H9 (cell line): Measurements from ENCODE around the gene UNK. TPM values are rescaled to one million over a fixed set of nuclear protein-coding genes. Genes with fewer than 3 reads are reported as not detected.

Experiments used
- DNase-seq: peaks from one replicate; pipeline ENCODE4 v3.0.0-alpha.2; 2017
- H2AFZ ChIP-seq: one replicate; pipeline ENCODE4 v1.6.1; 2013; ENCODE audit warnings: mild to moderate bottlenecking, low read length, control low read depth, moderate library complexity
- H2AK5ac ChIP-seq: 2 replicates; pipeline ENCODE4 v1.6.1; 2013; ENCODE audit warnings: low read length, control low read depth, mixed read lengths; ENCODE audit not compliant: insufficient read length
- H2BK120ac ChIP-seq: one replicate; pipeline ENCODE4 v1.6.1; 2013; ENCODE audit warnings: low read depth, mild to moderate bottlenecking, low read length, control low read depth, inconsistent platforms; ENCODE audit not compliant: poor library complexity, severe bottlenecking
- H2BK12ac ChIP-seq: 2 replicates; pipeline ENCODE4 v1.6.1; 2013; ENCODE audit warnings: low read length, control low read depth, mixed read lengths, low read depth; ENCODE audit not compliant: insufficient read length
- H2BK15ac ChIP-seq: 2 replicates; pipeline ENCODE4 v1.6.1; 2013; ENCODE audit warnings: low read depth, low read length, control low read depth
- H2BK20ac ChIP-seq: one replicate; pipeline ENCODE4 v1.6.1; 2013; ENCODE audit warnings: low read depth, mild to moderate bottlenecking, low read length, control low read depth, inconsistent platforms; ENCODE audit not compliant: poor library complexity, severe bottlenecking
- H2BK5ac ChIP-seq: 2 replicates; pipeline ENCODE4 v1.6.1; 2013; ENCODE audit warnings: low read length, control low read depth, mixed read lengths; ENCODE audit not compliant: insufficient read length
- H3K14ac ChIP-seq: 2 replicates; pipeline ENCODE4 v1.6.1; 2013; ENCODE audit warnings: low read length, control low read depth; ENCODE audit not compliant: insufficient read depth
- H3K18ac ChIP-seq: 2 replicates; pipeline ENCODE4 v1.6.1; 2013; ENCODE audit warnings: low read depth, mild to moderate bottlenecking, mixed read lengths, low read length, control low read depth; ENCODE audit not compliant: insufficient read length
- H3K23ac ChIP-seq: 2 replicates; pipeline ENCODE4 v1.6.1; 2013; ENCODE audit warnings: low read length, control low read depth, mixed read lengths, low read depth; ENCODE audit not compliant: insufficient read length
- H3K23me2 ChIP-seq: 2 replicates; pipeline ENCODE4 v1.6.1; 2013; ENCODE audit warnings: low read depth, mild to moderate bottlenecking, mixed read lengths, low read length, control low read depth; ENCODE audit not compliant: insufficient read length, poor library complexity, severe bottlenecking
- H3K27ac ChIP-seq: 2 replicates; pipeline ENCODE4 v1.5.1; 2013; ENCODE audit warnings: low read length, control low read depth, mixed read lengths, low read depth; ENCODE audit not compliant: insufficient read length
- H3K27me3 ChIP-seq: 2 replicates; pipeline ENCODE4 v1.6.1; 2013; ENCODE audit warnings: low read length, control low read depth, inconsistent platforms; ENCODE audit not compliant: insufficient read depth
- H3K4ac ChIP-seq: 2 replicates; pipeline ENCODE4 v1.6.1; 2013; ENCODE audit warnings: low read depth, mild to moderate bottlenecking, control low read depth, inconsistent platforms, low read length, moderate library complexity
- H3K4me1 ChIP-seq: 2 replicates; pipeline ENCODE4 v1.6.1; 2013; ENCODE audit warnings: low read length, control low read depth, inconsistent platforms; ENCODE audit not compliant: insufficient read depth
- H3K4me2 ChIP-seq: 2 replicates; pipeline ENCODE4 v1.6.1; 2013; ENCODE audit warnings: low read length, control low read depth, mixed read lengths; ENCODE audit not compliant: insufficient read length, insufficient read depth
- H3K56ac ChIP-seq: 2 replicates; pipeline ENCODE4 v1.6.1; 2013; ENCODE audit warnings: low read depth, mild to moderate bottlenecking, mixed read lengths, low read length, control low read depth; ENCODE audit not compliant: insufficient read length
- H3K79me1 ChIP-seq: 2 replicates; pipeline ENCODE4 v1.6.1; 2013; ENCODE audit warnings: low read depth, mild to moderate bottlenecking, moderate library complexity, low read length, control low read depth, inconsistent platforms; ENCODE audit not compliant: insufficient read depth, poor library complexity, severe bottlenecking
- H3K79me2 ChIP-seq: 2 replicates; pipeline ENCODE4 v1.6.1; 2013; ENCODE audit warnings: low read length, control low read depth, inconsistent platforms; ENCODE audit not compliant: insufficient read depth
- H3K9ac ChIP-seq: 2 replicates; pipeline ENCODE4 v1.6.1; 2013; ENCODE audit warnings: low read length, control low read depth, mixed read lengths; ENCODE audit not compliant: insufficient read length; ENCODE audit errors: extremely low read depth
- H3K9me3 ChIP-seq: one replicate; pipeline ENCODE4 v1.6.1; 2013; ENCODE audit warnings: low read depth, low read length, inconsistent platforms; ENCODE audit not compliant: control insufficient read depth
- H3T11ph ChIP-seq: one replicate; pipeline ENCODE4 v1.6.1; 2013; ENCODE audit warnings: mild to moderate bottlenecking, low read length, control low read depth, inconsistent platforms
- H4K20me1 ChIP-seq: one replicate; pipeline ENCODE4 v1.6.1; 2013; ENCODE audit not compliant: control insufficient read depth, insufficient read length, insufficient read depth
- H4K5ac ChIP-seq: 2 replicates; pipeline ENCODE4 v1.6.1; 2013; ENCODE audit warnings: low read depth, mild to moderate bottlenecking, mixed read lengths, low read length, control low read depth; ENCODE audit not compliant: insufficient read length
- H4K8ac ChIP-seq: replicated peaks from 2 replicates; pipeline ENCODE4 v1.6.1; 2013; ENCODE audit warnings: low read length, control low read depth, mixed read lengths, low read depth; ENCODE audit not compliant: insufficient read length
- H4K91ac ChIP-seq: 2 replicates; pipeline ENCODE4 v1.6.1; 2013; ENCODE audit warnings: low read depth, mild to moderate bottlenecking, moderate library complexity, mixed read lengths, low read length, control low read depth; ENCODE audit not compliant: insufficient read length
- H3K27ac Mint-ChIP-seq, 3 experiments: 2 replicates in 2 of 3; 3 replicates in 1 of 3; pipeline ENCODE4 v1.8.0; 2020 to 2021; ENCODE audit warnings: mixed read lengths in 3 of 3, mild to moderate bottlenecking in 1 of 3, moderate library complexity in 1 of 3
- H3K27me3 Mint-ChIP-seq: 2 replicates; pipeline ENCODE4 v1.8.0; 2021; ENCODE audit warnings: low read depth, mild to moderate bottlenecking, moderate library complexity, mixed read lengths
- H3K36me3 Mint-ChIP-seq, 3 experiments: 2 replicates in 2 of 3; 3 replicates in 1 of 3; pipeline ENCODE4 v1.8.0; 2020 to 2021; ENCODE audit warnings: low read depth in 3 of 3, mixed read lengths in 3 of 3; ENCODE audit not compliant: insufficient read depth in 1 of 3
- H3K4me1 Mint-ChIP-seq, 2 experiments: 2 replicates each; pipeline ENCODE4 v1.8.0; 2020; ENCODE audit warnings: mixed read lengths in 2 of 2
- H3K4me3 Mint-ChIP-seq, 2 experiments: 2 replicates in 1 of 2; 3 replicates in 1 of 2; pipeline ENCODE4 v1.8.0; 2020 to 2021; ENCODE audit warnings: mild to moderate bottlenecking in 2 of 2, mixed read lengths in 2 of 2, moderate library complexity in 1 of 2
- H3K9me3 Mint-ChIP-seq, 2 experiments: 2 replicates in 1 of 2; 3 replicates in 1 of 2; pipeline ENCODE4 v1.8.0; 2020; ENCODE audit warnings: mild to moderate bottlenecking in 2 of 2, mixed read lengths in 2 of 2, moderate library complexity in 1 of 2
- CTCF ChIP-seq: fragments of 200-600 bp; sonication (generic); conservative IDR thresholded peaks from 3 replicates; pipeline ENCODE4 v1.8.0; 2021; ENCODE audit warnings: antibody characterized with exemption, mild to moderate bottlenecking
- WGBS: extraction: QIAGEN DNeasy Blood & Tissue Kit; methylation state at CpG from one replicate; pipeline ENCODE4 v1.1.7; 2013; ENCODE audit warnings: missing lambda C conversion rate, low lambda C conversion rate, mixed read lengths; ENCODE audit not compliant: insufficient read length; ENCODE audit errors: extremely low coverage; 5-methylcytosine and 5-hydroxymethylcytosine counted together
- total RNA-seq: library from RNA; stranded (reverse); gene quantifications from 2 replicates; pipeline ENCODE4 v1.2.1, GENCODE V29; 2021

Gene UNK
- total RNA-seq, 1 experiment from 2014 or later, result 36.4 TPM

DNA sequence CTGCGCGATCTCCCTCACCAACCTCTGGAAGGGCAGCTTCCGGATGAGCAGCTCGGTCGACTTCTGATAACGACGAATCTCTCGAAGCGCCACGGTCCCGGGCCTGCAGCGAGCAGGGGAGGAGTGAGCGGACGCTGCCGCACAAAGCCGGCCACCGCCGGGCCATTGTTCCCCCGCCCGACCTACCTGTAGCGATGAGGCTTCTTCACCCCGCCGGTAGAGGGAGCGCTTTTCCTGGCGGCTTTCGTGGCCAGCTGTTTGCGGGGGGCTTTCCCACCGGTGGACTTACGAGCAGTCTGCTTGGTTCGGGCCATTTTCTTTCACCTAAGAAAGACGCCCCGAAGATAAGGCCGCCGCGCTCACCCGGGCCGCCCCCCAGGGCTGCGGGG is 5.8 kb upstream of the UNK start:
- H3K14ac ChIP-seq, result peak overlapping the region; percentile 92
- H3K27ac ChIP-seq, result no peak overlapping the region
- no peak overlapping the region for H2BK5ac ChIP-seq
- H3K4me3 Mint-ChIP-seq, result peak overlapping the region; percentile 96 to 99
- peaks cover 1% of the 10 kb centered on the region; the same call in 1 of the 2 replicates for H3K4me1 ChIP-seq
- H3K56ac ChIP-seq, result no peak overlapping the region
- H3T11ph ChIP-seq, result no peak overlapping the region
- H3K27ac Mint-ChIP-seq, result peak overlapping the region; percentile 94 to 96 (median 95)
- no peak overlapping the region for H2BK12ac ChIP-seq
- H2BK20ac ChIP-seq, result no peak overlapping the region
- H4K91ac ChIP-seq, result no peak overlapping the region
- no CpG with 5 or more reads among the region's 38 CpGs for WGBS
- H3K23me2 ChIP-seq, result no peaks in the 10 kb centered on the region
- H3K9ac ChIP-seq, result peak overlapping the region; percentile 91
- H3K79me2 ChIP-seq, result peaks cover 3% of the 10 kb centered on the region; the same call in 1 of the 2 replicates
- H2BK120ac ChIP-seq, result peak overlapping the region; percentile 40
- H4K5ac ChIP-seq, result no peak overlapping the region
- H4K8ac ChIP-seq, result no peak overlapping the region
- DNase-seq, result peak; percentile 75
- no peak overlapping the region for H3K4ac ChIP-seq
- H3K27me3 Mint-ChIP-seq, result peaks cover 2% of the 10 kb centered on the region; the same call in 1 of the 2 replicates
- H2BK15ac ChIP-seq, result no peak overlapping the region
- no peak overlapping the region for H2AK5ac ChIP-seq
- H3K18ac ChIP-seq, result peak overlapping the region; percentile 32
- H3K27me3 ChIP-seq, result no peaks in the 10 kb centered on the region
- H3K9me3 Mint-ChIP-seq, result peaks cover 2 to 3% of the 10 kb centered on the region in 2 experiments; a peak in 3 of 5 replicates
- no peaks in the 10 kb centered on the region for H4K20me1 ChIP-seq
- H3K4me2 ChIP-seq, result peak overlapping the region; percentile 90
- H3K36me3 Mint-ChIP-seq, result peaks cover 21 to 34% (median 33%) of the 10 kb centered on the region in 3 experiments
- no peaks in the 10 kb centered on the region for H3K9me3 ChIP-seq
- peak; percentile 86 for TF ChIP-seq CTCF
- H3K23ac ChIP-seq, result no peak overlapping the region
- H3K4me1 Mint-ChIP-seq, result peaks cover 32 to 37% of the 10 kb centered on the region in 2 experiments
- H2AFZ ChIP-seq, result no peak overlapping the region
- no peaks in the 10 kb centered on the region for H3K79me1 ChIP-seq
